GM12874 (cell line): Measurements from ENCODE around the gene TAF11.

ENCODE experiments used
- TF ChIP-seq, protein P1 (sequence below): IDR thresholded peaks from 2 replicates; pipeline ENCODE4 v1.5.1; 2011; ENCODE audit warnings: low read depth, mild to moderate bottlenecking, control low read depth, low read length, moderate library complexity; ENCODE audit not compliant: insufficient read depth

The TAF11 gene

DNA sequence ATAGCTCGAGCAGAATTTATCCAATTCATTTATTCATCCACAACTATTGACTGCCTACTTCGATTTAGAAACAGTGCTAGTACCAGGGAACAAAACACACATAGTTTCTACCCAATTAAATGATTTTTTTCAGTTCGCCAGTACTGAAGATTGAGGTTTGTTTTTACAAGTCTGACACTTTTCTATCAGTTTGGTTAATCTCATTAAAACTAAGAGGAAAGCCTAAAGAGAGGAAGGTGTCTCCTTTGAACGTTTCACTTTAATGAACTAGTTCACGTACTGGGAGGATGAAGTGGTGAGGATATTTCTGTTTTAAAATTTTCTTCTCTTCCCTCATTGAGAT, 643 bp upstream of the TAF11 start:
- TF ChIP-seq, protein P1, sequence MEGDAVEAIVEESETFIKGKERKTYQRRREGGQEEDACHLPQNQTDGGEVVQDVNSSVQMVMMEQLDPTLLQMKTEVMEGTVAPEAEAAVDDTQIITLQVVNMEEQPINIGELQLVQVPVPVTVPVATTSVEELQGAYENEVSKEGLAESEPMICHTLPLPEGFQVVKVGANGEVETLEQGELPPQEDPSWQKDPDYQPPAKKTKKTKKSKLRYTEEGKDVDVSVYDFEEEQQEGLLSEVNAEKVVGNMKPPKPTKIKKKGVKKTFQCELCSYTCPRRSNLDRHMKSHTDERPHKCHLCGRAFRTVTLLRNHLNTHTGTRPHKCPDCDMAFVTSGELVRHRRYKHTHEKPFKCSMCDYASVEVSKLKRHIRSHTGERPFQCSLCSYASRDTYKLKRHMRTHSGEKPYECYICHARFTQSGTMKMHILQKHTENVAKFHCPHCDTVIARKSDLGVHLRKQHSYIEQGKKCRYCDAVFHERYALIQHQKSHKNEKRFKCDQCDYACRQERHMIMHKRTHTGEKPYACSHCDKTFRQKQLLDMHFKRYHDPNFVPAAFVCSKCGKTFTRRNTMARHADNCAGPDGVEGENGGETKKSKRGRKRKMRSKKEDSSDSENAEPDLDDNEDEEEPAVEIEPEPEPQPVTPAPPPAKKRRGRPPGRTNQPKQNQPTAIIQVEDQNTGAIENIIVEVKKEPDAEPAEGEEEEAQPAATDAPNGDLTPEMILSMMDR = no peak

DNA sequence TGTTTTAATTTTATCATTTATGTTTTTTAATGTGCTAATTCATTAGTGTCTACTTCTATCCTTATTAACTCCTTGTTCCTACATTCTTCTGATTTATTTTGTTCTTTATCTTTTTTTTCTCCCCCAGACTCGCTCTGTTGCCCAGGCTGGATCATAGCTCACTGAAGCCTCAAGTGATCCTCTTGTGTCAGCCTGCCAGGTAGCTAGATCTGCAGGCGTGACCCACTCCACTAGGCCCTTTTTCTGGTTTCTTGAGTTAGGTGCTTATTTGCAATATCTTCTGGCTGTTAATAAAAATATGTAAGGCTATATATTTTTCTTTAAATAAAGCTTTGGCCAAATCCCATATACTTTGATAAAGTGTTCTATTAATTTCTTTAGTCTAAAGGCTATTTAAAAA, 2.8 kb downstream of the TAF11 start:
- TF ChIP-seq, protein P1 = no peak

DNA sequence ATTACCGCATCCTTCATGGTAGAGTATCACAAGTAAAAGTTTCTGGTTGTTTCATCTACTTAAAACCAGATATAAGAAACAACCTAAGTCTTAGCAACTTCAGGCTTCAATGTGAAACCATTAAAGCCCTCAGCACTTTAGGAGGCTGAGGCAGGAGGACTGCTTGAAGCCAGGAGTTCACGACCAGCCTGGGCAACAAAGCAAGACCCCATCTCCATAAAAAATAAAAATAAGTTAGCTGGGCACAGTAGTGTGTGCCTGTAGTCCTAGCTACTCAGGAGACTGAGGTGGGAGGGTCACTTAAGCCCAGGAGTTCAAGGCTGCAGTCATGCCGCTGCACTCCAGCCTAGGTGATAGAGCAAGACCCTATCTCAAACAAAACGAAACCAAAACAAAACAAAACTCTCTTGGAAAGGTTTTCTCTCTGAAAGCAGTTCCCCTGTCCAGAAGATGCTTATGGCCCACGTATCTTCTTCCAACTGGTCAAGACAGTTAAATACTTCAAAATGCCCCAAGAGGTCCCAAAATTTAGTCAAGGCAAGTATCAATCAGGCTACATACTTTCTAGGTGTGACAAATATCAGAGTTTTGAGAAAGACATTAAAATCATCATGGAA, 9.9 kb downstream of the TAF11 start:
- TF ChIP-seq, protein P1 = no peak

DNA sequence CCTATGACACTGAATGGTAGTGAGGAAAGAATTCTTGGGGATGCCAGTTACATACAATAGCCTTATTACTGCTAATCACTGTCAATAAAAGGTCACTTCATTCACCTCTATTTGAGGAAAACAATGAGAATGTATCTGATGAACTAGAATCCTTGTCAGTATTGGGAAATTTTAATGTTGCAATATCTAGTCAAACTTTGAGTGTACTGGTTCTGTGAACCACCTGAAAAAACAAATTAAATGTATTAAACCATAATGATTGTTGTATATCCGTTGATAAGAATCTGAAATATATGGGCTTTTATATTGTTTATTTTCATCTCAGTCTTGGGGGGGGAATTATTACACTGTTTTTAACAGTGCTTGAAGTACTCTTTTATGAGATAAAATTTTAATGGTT, 10.6 kb downstream of the TAF11 start:
- TF ChIP-seq, protein P1 = no peak

DNA sequence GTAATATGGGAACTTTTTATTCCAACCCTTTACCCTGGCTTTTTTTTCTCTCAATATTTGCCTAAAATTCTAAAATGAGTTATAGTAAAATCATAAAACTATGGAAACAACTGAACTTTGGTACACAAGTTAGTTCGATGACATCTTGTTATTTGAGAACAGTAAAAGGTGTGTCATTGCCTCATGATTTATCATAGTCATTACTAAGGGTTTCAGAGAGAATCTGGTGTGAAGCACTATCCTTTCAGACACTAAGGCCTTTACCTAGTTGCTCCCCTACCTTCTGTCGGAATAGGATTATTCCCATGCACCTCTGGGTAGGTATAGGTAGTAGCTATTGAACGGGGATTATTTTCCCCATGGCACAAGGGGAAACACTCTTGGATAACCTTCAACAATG, 11.4 kb downstream of the TAF11 start:
- TF ChIP-seq, protein P1 = no peak

DNA sequence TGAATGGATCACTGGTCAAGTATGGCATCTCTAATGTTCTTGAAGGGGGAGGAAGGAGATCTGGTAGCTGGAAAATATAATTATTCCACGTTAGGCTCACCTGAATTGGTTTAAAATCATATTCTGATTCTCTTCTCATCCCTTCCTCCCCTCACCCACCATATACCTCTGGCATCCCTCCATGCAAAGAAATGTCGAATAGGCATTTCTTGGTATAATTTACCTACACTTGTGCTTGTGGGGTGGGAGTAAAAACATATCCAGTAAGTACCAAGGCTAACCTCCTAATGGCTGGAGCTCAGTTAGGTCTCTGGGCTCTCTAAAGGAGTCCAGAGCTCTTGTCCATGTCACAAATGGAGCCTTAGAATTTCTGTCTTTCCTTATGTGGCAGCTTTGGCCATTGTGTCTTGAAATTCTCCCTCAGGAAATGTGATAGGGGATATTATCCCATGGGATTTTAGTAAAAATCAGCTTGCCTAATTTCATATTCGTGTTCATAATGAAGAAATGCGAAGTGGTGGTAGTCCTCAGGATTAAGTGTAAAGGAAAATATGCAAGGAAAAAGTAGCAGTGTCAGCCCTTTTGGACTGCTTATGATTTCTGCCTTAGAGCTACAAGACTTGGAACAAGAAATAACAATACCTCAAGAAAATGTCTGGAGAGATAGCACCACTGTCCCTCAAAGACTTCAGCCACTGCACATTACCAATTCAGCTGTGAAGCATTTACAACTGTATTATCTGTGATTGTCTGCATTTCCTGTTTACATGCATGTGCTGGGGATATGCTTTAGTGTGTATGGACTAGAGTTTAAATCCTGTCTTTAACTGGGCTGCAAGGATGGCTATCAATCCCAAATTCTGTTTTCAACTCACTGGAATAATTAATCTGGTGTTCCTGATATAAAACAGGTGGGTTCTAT, 12.3 kb downstream of the TAF11 start:
- TF ChIP-seq, protein P1 = no peak

DNA sequence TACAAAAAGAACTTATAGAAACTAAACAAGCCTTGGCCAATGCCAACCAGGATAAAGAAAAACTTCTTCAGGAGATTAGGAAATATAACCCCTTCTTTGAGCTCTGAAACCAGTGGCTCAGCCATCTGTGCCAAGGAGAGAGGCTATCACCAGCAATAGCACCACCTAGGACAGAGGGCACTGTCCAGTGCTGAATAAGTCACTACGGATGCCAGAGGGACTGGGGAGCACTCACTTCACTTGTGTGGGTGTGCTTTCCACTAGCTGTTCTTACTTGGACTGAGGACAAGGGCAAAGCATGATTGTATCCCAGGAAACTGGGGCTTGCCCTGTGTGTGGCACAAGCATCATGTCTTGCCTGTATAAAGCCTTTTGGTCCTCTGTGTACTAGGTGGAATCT, 15.5 kb downstream of the TAF11 start:
- TF ChIP-seq, protein P1 = no peak
